HepG2 (cell line): ENCODE data around the gene SMTNL2. TPM values are rescaled to one million over a fixed set of nuclear protein-coding genes. Genes with fewer than 3 reads are reported as not detected.
A peak's percentile ranks its signal among the peaks of the same experiment; 100 is the strongest.

Experiments
- ARNTL ChIP-seq: sonication (generic); formaldehyde crosslinking; IDR thresholded peaks from 2 replicates; pipeline ENCODE4 v1.4.0; 2020; ENCODE audit warnings: mild to moderate bottlenecking, missing genetic modification reagents
- KAT2B ChIP-seq: fragments of 150-350 bp; IDR thresholded peaks from 2 replicates; pipeline ENCODE4 v1.6.1; 2014; ENCODE audit warnings: low read depth, low read length, borderline replicate concordance
- KLF13 ChIP-seq: sonication (generic); formaldehyde crosslinking; IDR thresholded peaks from 2 replicates; pipeline ENCODE4 v1.4.0; 2020; ENCODE audit warnings: mild to moderate bottlenecking, missing genetic modification reagents
- MATR3 ChIP-seq: sonication (generic); formaldehyde crosslinking; IDR thresholded peaks from 2 replicates; pipeline ENCODE4 v1.4.0; 2020; ENCODE audit warnings: missing genetic modification reagents
- MBNL3 ChIP-seq: fragments of 250-450 bp; sonication (Bioruptor Pico); conservative IDR thresholded peaks from 2 replicates; pipeline ENCODE4 v1.8.0; 2022; ENCODE audit warnings: mild to moderate bottlenecking, inconsistent platforms
- REL ChIP-seq: sonication (generic); formaldehyde crosslinking; conservative IDR thresholded peaks from 2 replicates; pipeline ENCODE4 v1.8.0; 2022; ENCODE audit warnings: mild to moderate bottlenecking, missing genetic modification reagents, moderate library complexity
- SKI ChIP-seq: fragments of 450-650 bp; IDR thresholded peaks from one replicate; pipeline ENCODE4 v1.6.1; 2018; ENCODE audit warnings: mild to moderate bottlenecking; ENCODE audit not compliant: partially characterized antibody
- STAG1 ChIP-seq: sonication (generic); formaldehyde crosslinking; IDR thresholded peaks from 2 replicates; pipeline ENCODE4 v1.4.0; 2020; ENCODE audit warnings: missing genetic modification reagents
- WIZ ChIP-seq: sonication (generic); formaldehyde crosslinking; IDR thresholded peaks from 2 replicates; pipeline ENCODE4 v1.5.1; 2020; ENCODE audit warnings: mild to moderate bottlenecking, missing genetic modification reagents
- ZBTB8A ChIP-seq: sonication (generic); formaldehyde crosslinking; IDR thresholded peaks from 2 replicates; pipeline ENCODE4 v1.4.0; 2020; ENCODE audit warnings: mild to moderate bottlenecking, low read depth, missing genetic modification reagents, borderline replicate concordance
- ZNF121 ChIP-seq: sonication (generic); formaldehyde crosslinking; IDR thresholded peaks from 2 replicates; pipeline ENCODE4 v1.5.0; 2020; ENCODE audit warnings: mild to moderate bottlenecking, missing genetic modification reagents
- ZNF235 ChIP-seq: sonication (generic); formaldehyde crosslinking; IDR thresholded peaks from 2 replicates; pipeline ENCODE4 v1.8.1; 2023; ENCODE audit warnings: mild to moderate bottlenecking, missing genetic modification reagents, borderline replicate concordance
- ZNF350 ChIP-seq: sonication (generic); formaldehyde crosslinking; IDR thresholded peaks from 2 replicates; pipeline ENCODE4 v1.4.0; 2020; ENCODE audit warnings: mild to moderate bottlenecking, low read depth, missing genetic modification reagents, borderline replicate concordance
- ZNF382 ChIP-seq: sonication (generic); formaldehyde crosslinking; IDR thresholded peaks from 2 replicates; pipeline ENCODE4 v1.5.0; 2020; ENCODE audit warnings: missing genetic modification reagents, mild to moderate bottlenecking, borderline replicate concordance
- ZNF567 ChIP-seq: sonication (generic); formaldehyde crosslinking; IDR thresholded peaks from 2 replicates; pipeline ENCODE4 v1.8.1; 2023; ENCODE audit warnings: mild to moderate bottlenecking, missing genetic modification reagents, borderline replicate concordance
- ZNF572 ChIP-seq: sonication (generic); formaldehyde crosslinking; IDR thresholded peaks from 2 replicates; pipeline ENCODE4 v1.5.1; 2020; ENCODE audit warnings: mild to moderate bottlenecking, missing genetic modification reagents
- ZNF616 ChIP-seq: sonication (generic); formaldehyde crosslinking; IDR thresholded peaks from 2 replicates; pipeline ENCODE4 v1.5.0; 2020; ENCODE audit warnings: low read depth, mild to moderate bottlenecking, missing genetic modification reagents
- polyA plus RNA-seq, 8 experiments: library from polyadenylated mRNA; depleted of rRNA in 3 of 8; stranded (reverse) in 7 of 8; unstranded in 1 of 8; fragments of >200 nt; fragmentation: Illumina TruSeq in 4 of 8; extraction: Trizol in 4 of 8; gene quantifications; 2 replicates each; pipeline versions ENCODE4 v1.2.1 to v1.2.3, GENCODE V29; 2011 to 2016; ENCODE audit warnings: low read depth in 4 of 8, missing spikeins in 1 of 8, mixed read lengths in 1 of 8; ENCODE audit not compliant: insufficient read depth in 1 of 8
- total RNA-seq, 5 experiments: library from RNA; depleted of rRNA; stranded (reverse); fragments of >200 nt; fragmentation: Illumina TruSeq; extraction: Trizol; gene quantifications; 2 replicates each; pipeline ENCODE4 v1.2.3, GENCODE V29; 2016; ENCODE audit warnings: low read depth in 1 of 5
- TF ChIP-seq, protein P1 (sequence below): sonication (generic); formaldehyde crosslinking; IDR thresholded peaks from 2 replicates; pipeline ENCODE4 v1.9.0; 2021; ENCODE audit warnings: mild to moderate bottlenecking, missing genetic modification reagents
- TF ChIP-seq, protein P2 (sequence below): sonication (generic); formaldehyde crosslinking; IDR thresholded peaks from 2 replicates; pipeline ENCODE4 v1.8.1; 2023; ENCODE audit warnings: mild to moderate bottlenecking, missing genetic modification reagents
- TF ChIP-seq, protein P3 (sequence below): sonication (generic); formaldehyde crosslinking; IDR thresholded peaks from 2 replicates; pipeline ENCODE4 v1.4.0; 2020; ENCODE audit warnings: missing genetic modification reagents
- TF ChIP-seq, protein P4 (sequence below): sonication (generic); formaldehyde crosslinking; IDR thresholded peaks from 2 replicates; pipeline ENCODE4 v1.5.0; 2020; ENCODE audit warnings: missing genetic modification reagents

The SMTNL2 gene
- total and polyA plus RNA-seq, 2 of the 13 experiments (the other 11 are each of a cell fraction or from before 2014, with no cell fraction given), result 0.41 to 5.1 TPM

DNA sequence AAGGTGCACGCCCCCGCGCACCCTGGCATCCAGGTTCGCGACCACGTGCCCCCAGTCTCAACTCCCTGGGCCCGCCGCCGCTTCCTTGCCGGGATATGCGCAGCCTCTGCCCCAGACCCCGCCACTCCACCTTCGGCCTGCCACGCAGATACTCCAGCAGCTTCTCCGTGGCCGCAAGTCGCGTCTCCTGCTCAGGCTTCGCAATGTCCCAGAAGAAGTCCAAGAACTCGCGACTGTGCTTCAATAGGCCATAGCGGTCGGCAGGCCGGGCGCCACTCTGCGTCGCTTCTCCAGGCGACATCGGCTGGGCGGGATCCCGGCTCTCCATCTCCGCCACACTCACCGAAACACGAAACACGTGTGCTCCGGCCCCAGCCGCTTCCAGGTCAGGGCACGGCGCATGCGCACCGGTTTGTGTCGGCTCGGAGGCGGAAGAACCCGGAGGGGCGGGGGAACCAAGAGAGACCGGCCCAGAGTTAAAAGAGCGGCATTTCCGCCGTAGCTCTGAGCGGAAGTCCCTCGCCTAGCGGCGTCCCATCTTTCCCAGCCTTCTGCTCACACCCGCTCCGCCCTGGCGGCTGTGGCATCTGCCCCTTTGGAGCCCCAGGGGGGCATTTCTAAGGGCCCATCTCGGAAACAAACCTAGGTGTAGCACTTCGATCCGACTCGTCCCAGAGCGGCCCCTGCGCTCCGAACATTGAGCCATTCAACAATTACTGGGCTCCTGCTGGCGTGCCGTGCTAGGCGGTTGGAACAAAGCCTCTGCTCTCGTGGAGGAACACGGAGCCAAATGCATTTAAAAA, 29.1 kb upstream of the SMTNL2 start, which contains the start of gene MYBBP1A (continued):
- TF ChIP-seq ZBTB8A (CRISPR knock-in tag) (no peak), ZNF567 (0 out of 2 replicates have a peak, but pooled peaks have one; percentile 51), ZNF382 (CRISPR knock-in tag) (no peak), ARNTL (CRISPR knock-in tag) (peak; percentile 82; the same call in 1 of the 2 replicates), ZNF121 (CRISPR knock-in tag) (no peak), ZNF616 (CRISPR knock-in tag) (peak; percentile 63), ZNF235 (CRISPR knock-in tag) (peak; percentile 96), WIZ (CRISPR knock-in tag) (no peak), MBNL3 (CRISPR knock-in tag) (no peak), STAG1 (CRISPR knock-in tag) (no peak), MATR3 (CRISPR knock-in tag) (no peak), ZNF572 (CRISPR knock-in tag) (peak; percentile 91; the same call in 1 of the 2 replicates), KAT2B (no peak), SKI (no peak), REL (CRISPR knock-in tag) (peak; percentile 62; the same call in 1 of the 2 replicates), ZNF350 (CRISPR knock-in tag) (peak; percentile 67; the same call in 1 of the 2 replicates), KLF13 (CRISPR knock-in tag) (no peak)
- TF ChIP-seq, protein P1, sequence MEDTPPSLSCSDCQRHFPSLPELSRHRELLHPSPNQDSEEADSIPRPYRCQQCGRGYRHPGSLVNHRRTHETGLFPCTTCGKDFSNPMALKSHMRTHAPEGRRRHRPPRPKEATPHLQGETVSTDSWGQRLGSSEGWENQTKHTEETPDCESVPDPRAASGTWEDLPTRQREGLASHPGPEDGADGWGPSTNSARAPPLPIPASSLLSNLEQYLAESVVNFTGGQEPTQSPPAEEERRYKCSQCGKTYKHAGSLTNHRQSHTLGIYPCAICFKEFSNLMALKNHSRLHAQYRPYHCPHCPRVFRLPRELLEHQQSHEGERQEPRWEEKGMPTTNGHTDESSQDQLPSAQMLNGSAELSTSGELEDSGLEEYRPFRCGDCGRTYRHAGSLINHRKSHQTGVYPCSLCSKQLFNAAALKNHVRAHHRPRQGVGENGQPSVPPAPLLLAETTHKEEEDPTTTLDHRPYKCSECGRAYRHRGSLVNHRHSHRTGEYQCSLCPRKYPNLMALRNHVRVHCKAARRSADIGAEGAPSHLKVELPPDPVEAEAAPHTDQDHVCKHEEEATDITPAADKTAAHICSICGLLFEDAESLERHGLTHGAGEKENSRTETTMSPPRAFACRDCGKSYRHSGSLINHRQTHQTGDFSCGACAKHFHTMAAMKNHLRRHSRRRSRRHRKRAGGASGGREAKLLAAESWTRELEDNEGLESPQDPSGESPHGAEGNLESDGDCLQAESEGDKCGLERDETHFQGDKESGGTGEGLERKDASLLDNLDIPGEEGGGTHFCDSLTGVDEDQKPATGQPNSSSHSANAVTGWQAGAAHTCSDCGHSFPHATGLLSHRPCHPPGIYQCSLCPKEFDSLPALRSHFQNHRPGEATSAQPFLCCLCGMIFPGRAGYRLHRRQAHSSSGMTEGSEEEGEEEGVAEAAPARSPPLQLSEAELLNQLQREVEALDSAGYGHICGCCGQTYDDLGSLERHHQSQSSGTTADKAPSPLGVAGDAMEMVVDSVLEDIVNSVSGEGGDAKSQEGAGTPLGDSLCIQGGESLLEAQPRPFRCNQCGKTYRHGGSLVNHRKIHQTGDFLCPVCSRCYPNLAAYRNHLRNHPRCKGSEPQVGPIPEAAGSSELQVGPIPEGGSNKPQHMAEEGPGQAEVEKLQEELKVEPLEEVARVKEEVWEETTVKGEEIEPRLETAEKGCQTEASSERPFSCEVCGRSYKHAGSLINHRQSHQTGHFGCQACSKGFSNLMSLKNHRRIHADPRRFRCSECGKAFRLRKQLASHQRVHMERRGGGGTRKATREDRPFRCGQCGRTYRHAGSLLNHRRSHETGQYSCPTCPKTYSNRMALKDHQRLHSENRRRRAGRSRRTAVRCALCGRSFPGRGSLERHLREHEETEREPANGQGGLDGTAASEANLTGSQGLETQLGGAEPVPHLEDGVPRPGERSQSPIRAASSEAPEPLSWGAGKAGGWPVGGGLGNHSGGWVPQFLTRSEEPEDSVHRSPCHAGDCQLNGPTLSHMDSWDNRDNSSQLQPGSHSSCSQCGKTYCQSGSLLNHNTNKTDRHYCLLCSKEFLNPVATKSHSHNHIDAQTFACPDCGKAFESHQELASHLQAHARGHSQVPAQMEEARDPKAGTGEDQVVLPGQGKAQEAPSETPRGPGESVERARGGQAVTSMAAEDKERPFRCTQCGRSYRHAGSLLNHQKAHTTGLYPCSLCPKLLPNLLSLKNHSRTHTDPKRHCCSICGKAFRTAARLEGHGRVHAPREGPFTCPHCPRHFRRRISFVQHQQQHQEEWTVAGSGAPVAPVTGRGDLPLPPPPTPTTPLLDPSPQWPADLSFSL (CRISPR knock-in tag), result 0 out of 2 replicates have a peak, but pooled peaks have one; percentile 21
- TF ChIP-seq, protein P2, sequence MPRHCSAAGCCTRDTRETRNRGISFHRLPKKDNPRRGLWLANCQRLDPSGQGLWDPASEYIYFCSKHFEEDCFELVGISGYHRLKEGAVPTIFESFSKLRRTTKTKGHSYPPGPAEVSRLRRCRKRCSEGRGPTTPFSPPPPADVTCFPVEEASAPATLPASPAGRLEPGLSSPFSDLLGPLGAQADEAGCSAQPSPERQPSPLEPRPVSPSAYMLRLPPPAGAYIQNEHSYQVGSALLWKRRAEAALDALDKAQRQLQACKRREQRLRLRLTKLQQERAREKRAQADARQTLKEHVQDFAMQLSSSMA (CRISPR knock-in tag), result no peak; the same call in 1 of the 2 replicates
- TF ChIP-seq, protein P3, sequence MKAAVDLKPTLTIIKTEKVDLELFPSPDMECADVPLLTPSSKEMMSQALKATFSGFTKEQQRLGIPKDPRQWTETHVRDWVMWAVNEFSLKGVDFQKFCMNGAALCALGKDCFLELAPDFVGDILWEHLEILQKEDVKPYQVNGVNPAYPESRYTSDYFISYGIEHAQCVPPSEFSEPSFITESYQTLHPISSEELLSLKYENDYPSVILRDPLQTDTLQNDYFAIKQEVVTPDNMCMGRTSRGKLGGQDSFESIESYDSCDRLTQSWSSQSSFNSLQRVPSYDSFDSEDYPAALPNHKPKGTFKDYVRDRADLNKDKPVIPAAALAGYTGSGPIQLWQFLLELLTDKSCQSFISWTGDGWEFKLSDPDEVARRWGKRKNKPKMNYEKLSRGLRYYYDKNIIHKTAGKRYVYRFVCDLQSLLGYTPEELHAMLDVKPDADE (CRISPR knock-in tag), result no peak
- TF ChIP-seq, protein P4, sequence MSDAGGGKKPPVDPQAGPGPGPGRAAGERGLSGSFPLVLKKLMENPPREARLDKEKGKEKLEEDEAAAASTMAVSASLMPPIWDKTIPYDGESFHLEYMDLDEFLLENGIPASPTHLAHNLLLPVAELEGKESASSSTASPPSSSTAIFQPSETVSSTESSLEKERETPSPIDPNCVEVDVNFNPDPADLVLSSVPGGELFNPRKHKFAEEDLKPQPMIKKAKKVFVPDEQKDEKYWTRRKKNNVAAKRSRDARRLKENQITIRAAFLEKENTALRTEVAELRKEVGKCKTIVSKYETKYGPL, result no peak
